A673 (cell line): Measurements from ENCODE around the gene CCNY. TPM values are rescaled to one million over a fixed set of nuclear protein-coding genes. Genes with fewer than 3 reads are reported as not detected.

Experiments used
- BruUV-seq: library from RNA; stranded (reverse); fragments of 400-500 nt; replicated peaks from 2 replicates; lab custom pipeline; 2021; lab: Mats Ljungman, UMichigan
- CTCF ChIA-PET: fragments of 300-600 bp; sonication (Branson Sonifier 250); formaldehyde crosslinking; loops from one replicate; lab custom pipeline; 2022; ENCODE audit warnings: antibody characterized with exemption; lab: Charles Lee
- POLR2A ChIA-PET: fragments of 300-600 bp; sonication (Branson Sonifier 250); formaldehyde crosslinking; loops from one replicate; lab custom pipeline; 2022; ENCODE audit warnings: antibody characterized with exemption; ENCODE audit not compliant: low non-redundant PET; lab: Charles Lee
- DNase-seq: peaks from one replicate; pipeline ENCODE4 v3.0.0-alpha.2; 2015; ENCODE audit warnings: low spot score
- H3K27ac ChIP-seq: fragments of 200-600 bp; sonication (generic); 2 replicates; pipeline ENCODE4 v1.5.1; 2016; ENCODE audit warnings: mixed run types, low read depth, mild to moderate bottlenecking, mixed read lengths, antibody characterized with exemption, low read length; ENCODE audit not compliant: poor library complexity, severe bottlenecking
- H3K27me3 ChIP-seq: fragments of 200-600 bp; sonication (generic); replicated peaks from 2 replicates; pipeline ENCODE4 v1.6.1; 2017; ENCODE audit warnings: mixed run types, low read depth, mild to moderate bottlenecking, mixed read lengths, antibody characterized with exemption, low read length; ENCODE audit not compliant: insufficient read depth, poor library complexity
- H3K36me3 ChIP-seq: fragments of 200-600 bp; sonication (generic); 2 replicates; pipeline ENCODE4 v1.6.1; 2016; ENCODE audit warnings: mixed run types, mild to moderate bottlenecking, mixed read lengths, antibody characterized with exemption, low read length; ENCODE audit not compliant: insufficient read depth, poor library complexity, severe bottlenecking
- H3K4me1 ChIP-seq: fragments of 200-600 bp; sonication (generic); 2 replicates; pipeline ENCODE4 v1.6.1; 2017; ENCODE audit warnings: mixed run types, mild to moderate bottlenecking, mixed read lengths, antibody characterized with exemption, low read length; ENCODE audit not compliant: insufficient read depth, poor library complexity, severe bottlenecking
- H3K4me3 ChIP-seq: fragments of 200-600 bp; sonication (generic); 2 replicates; pipeline ENCODE4 v1.5.1; 2016; ENCODE audit warnings: low read depth, mixed run types, mild to moderate bottlenecking, mixed read lengths, low read length; ENCODE audit not compliant: poor library complexity, severe bottlenecking
- H3K9me3 ChIP-seq: fragments of 200-600 bp; sonication (generic); 2 replicates; pipeline ENCODE4 v1.6.1; 2016; ENCODE audit warnings: mixed run types, low read depth, mild to moderate bottlenecking, mixed read lengths, antibody characterized with exemption, low read length; ENCODE audit not compliant: poor library complexity, severe bottlenecking
- EZH2 ChIP-seq: fragments of 200-600 bp; sonication (generic); IDR thresholded peaks from 2 replicates; pipeline ENCODE4 v1.6.1; 2017; ENCODE audit warnings: borderline replicate concordance, low read depth, mild to moderate bottlenecking, mixed read lengths, antibody characterized with exemption, low read length; ENCODE audit not compliant: poor library complexity, severe bottlenecking
- intact Hi-C: fragments of 100-400 bp; cut with micrococcal nuclease; formaldehyde crosslinking; loops from one replicate; pipeline ENCODE4 v1.10.0; 2022; ENCODE audit not compliant: unreplicated experiment
- total RNA-seq: library from RNA; stranded (reverse); gene quantifications from 2 replicates; pipeline ENCODE4 v1.2.3, GENCODE V29; 2021
- TF ChIP-seq, protein P1 (sequence below): fragments of 300-800, 200-600 bp; sonication (generic); conservative IDR thresholded peaks from 2 replicates; pipeline ENCODE4 v1.5.1; 2017; ENCODE audit warnings: low read depth, mild to moderate bottlenecking, antibody characterized with exemption, low read length, moderate library complexity, mixed read lengths

Gene CCNY
- total RNA-seq, 1 experiment from 2014 or later = 84.8 TPM

- intact Hi-C loops = no loop called here
- no peaks in the 10 kb centered on the region for H3K9me3 ChIP-seq
- H3K4me1 ChIP-seq = no peaks in the 10 kb centered on the region
- TF ChIP-seq EZH2 = no peak
- TF ChIP-seq, protein P1, sequence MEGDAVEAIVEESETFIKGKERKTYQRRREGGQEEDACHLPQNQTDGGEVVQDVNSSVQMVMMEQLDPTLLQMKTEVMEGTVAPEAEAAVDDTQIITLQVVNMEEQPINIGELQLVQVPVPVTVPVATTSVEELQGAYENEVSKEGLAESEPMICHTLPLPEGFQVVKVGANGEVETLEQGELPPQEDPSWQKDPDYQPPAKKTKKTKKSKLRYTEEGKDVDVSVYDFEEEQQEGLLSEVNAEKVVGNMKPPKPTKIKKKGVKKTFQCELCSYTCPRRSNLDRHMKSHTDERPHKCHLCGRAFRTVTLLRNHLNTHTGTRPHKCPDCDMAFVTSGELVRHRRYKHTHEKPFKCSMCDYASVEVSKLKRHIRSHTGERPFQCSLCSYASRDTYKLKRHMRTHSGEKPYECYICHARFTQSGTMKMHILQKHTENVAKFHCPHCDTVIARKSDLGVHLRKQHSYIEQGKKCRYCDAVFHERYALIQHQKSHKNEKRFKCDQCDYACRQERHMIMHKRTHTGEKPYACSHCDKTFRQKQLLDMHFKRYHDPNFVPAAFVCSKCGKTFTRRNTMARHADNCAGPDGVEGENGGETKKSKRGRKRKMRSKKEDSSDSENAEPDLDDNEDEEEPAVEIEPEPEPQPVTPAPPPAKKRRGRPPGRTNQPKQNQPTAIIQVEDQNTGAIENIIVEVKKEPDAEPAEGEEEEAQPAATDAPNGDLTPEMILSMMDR = no peak
- no peak overlapping the region for H3K4me3 ChIP-seq
- no peak for DNase-seq
- no TSS peak for BruUV-seq
- H3K27me3 ChIP-seq = no peaks in the 10 kb centered on the region
- no peak overlapping the region for H3K27ac ChIP-seq
- ChIA-PET POLR2A (no interaction called here), CTCF (no interaction called here)
- peaks cover 4% of the 10 kb centered on the region for H3K36me3 ChIP-seq
These were observed 217.7 kb downstream of the CCNY start for GRCh38 chr10:35554036-35554435.

DNA sequence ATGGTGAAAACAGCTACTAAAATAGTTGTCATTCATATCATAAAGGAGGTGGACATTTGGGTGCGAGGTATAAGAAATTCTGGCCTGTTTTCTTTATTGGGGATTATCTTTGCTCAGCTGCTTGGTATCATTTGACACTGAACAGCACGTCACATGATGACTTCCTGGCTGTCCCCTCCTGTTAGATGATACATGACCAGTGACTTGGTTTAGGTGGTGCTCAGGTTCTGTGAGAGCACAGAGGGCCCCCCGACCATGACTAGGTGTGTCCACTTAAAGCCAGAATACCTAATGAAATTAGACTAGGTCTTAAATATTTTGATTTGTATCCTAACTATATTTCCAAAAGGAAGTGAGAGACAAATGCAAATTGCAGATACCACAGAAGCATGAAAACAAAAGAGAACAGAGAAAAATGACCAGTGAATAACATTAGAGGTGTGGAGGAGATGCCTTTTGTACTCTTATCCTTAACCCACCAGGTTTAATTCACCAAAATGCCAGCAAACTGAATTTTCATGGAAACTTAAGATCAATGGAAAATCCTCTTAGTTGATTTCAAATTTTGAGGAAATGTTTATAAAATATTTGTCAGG, 218.2 kb downstream of the CCNY start:
- TF ChIP-seq, protein P1 = no peak
- TF ChIP-seq EZH2 = no peak
- H3K4me1 ChIP-seq = no peaks in the 10 kb centered on the region
- no peaks in the 10 kb centered on the region for H3K27me3 ChIP-seq
- ChIA-PET CTCF (no interaction called here), POLR2A (no interaction called here)
- intact Hi-C loops = no loop called here
- peaks cover 4% of the 10 kb centered on the region for H3K36me3 ChIP-seq
- BruUV-seq = no TSS peak
- no peak for DNase-seq
- H3K27ac ChIP-seq = no peak overlapping the region
- no peak overlapping the region for H3K4me3 ChIP-seq
- no peaks in the 10 kb centered on the region for H3K9me3 ChIP-seq

DNA sequence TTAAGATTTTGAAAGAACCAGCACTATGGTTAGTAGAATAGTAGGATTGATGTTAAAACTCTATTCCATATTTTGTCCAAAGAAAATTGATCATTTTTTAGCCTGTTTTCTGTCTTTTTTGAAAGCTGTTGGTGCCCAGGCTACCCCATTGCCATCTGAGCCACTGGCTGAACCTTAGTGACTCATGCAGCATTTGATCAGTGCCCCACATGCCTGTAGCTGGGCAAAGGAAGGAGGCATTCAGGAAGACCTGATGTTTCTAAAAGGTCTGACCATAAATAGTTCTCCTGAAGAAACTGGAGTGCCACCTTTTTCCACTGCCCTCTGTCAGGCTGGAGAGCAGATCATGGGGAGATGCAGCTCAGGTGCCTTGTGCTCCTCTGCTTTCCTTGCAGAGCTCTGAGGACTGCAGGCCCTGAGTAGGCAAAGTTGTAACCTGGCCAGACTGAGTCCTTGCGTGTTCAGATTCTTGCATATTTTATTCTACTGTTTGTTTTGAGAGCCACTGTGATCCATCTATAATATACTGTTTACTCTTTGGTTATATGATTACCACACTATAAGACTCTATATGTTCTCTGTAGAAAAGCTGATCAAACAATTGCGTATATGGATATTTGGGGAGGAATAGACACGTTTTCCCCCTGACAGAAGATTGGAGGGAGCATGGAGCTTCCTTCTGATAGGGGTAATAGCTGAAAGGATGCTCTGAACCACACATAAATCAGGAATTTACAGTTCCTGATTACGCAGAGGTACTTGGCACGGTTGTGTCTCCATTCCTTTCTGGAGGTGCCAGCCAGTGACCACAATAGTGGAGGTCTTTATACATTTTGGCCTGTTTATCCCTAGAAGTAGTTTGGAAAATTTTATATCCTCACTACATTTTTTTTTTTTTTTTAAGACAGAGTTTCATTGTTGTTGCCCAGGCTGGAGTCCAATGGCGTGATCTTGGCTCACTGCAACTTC, 219.9 kb downstream of the CCNY start:
- Histone ChIP-seq H3K27ac (no peak overlapping the region), H3K9me3 (no peaks in the 10 kb centered on the region), H3K4me1 (no peaks in the 10 kb centered on the region), H3K4me3 (no peak overlapping the region), H3K36me3 (peaks cover 4% of the 10 kb centered on the region), H3K27me3 (no peaks in the 10 kb centered on the region)
- no TSS peak for BruUV-seq
- POLR2A ChIA-PET = no interaction called here
- CTCF ChIA-PET = no interaction called here
- intact Hi-C loops = no loop called here
- TF ChIP-seq, protein P1 = no peak
- TF ChIP-seq EZH2 = no peak
- no peak for DNase-seq
